ENCODE measurements around the gene NSMCE3.
"Not testable (repeated sequence)": the region's sequence is repeated elsewhere in the genome, so short reads cannot be mapped to it uniquely, and the experiment has no call there.

NSMCE3 gene

GRCh38 chr15:29242456-29243242, 27.0 kb downstream of the NSMCE3 start:
- Histone ChIP-seq H3K27me3 (ENCODE audit: control insufficient read depth in 1 of 2, insufficient read depth in 2 of 2, low read length in 2 of 2) (no peaks in the 10 kb centered on the region), H3K36me3 (ENCODE audit: control insufficient read depth in 2 of 2, insufficient read depth in 2 of 2, low read length in 2 of 2) (no peaks in the 10 kb centered on the region), H3K9ac (ENCODE audit: low read length in 2 of 2) (no peak overlapping the region), H3K4me1 (ENCODE audit: control insufficient read depth, insufficient read depth, low read length) (no peaks in the 10 kb centered on the region), H3K9me3 (ENCODE audit: control insufficient read depth in 2 of 2, low read length in 2 of 2) (no peaks in the 10 kb centered on the region), H3K27ac (ENCODE audit: low read length) (no peak overlapping the region), H3K4me3 (ENCODE audit: low read length in 2 of 2) (no peak overlapping the region)

DNA sequence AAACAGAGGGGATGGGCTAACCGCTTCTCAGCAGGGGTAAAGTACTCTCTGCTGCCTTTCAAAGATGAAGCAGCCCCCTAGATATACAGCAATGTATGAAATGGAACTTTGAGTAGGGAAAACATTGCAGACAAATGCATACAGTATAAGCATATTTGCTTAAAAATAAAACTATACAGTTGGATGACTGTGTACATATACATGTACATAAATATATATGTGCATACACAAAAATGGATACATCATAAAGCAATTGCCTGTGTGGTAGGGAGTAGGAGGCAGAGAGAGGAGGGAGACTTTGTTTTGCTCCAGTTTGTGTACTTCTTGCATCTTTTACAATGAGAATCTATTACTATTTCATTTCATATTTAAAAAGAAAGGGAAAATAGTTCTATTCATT, 28.4 kb downstream of the NSMCE3 start:
- Histone ChIP-seq H3K4me3 (ENCODE audit: low read length in 2 of 2) (no peak overlapping the region), H3K27ac (ENCODE audit: low read length) (no peak overlapping the region), H3K4me1 (ENCODE audit: control insufficient read depth, insufficient read depth, low read length) (no peaks in the 10 kb centered on the region), H3K9me3 (ENCODE audit: control insufficient read depth in 2 of 2, low read length in 2 of 2) (no peaks in the 10 kb centered on the region), H3K36me3 (ENCODE audit: control insufficient read depth in 2 of 2, insufficient read depth in 2 of 2, low read length in 2 of 2) (no peaks in the 10 kb centered on the region), H3K9ac (ENCODE audit: low read length in 2 of 2) (no peak overlapping the region), H3K27me3 (ENCODE audit: control insufficient read depth in 1 of 2, insufficient read depth in 2 of 2, low read length in 2 of 2) (no peaks in the 10 kb centered on the region)

- Histone ChIP-seq H3K27ac (ENCODE audit: low read length) (no peak overlapping the region), H3K9ac (ENCODE audit: low read length in 2 of 2) (no peak overlapping the region), H3K36me3 (ENCODE audit: control insufficient read depth in 2 of 2, insufficient read depth in 2 of 2, low read length in 2 of 2) (no peaks in the 10 kb centered on the region), H3K9me3 (ENCODE audit: control insufficient read depth in 2 of 2, low read length in 2 of 2) (peaks cover 0 to 3% of the 10 kb centered on the region in 2 donors), H3K4me3 (ENCODE audit: low read length in 2 of 2) (no peak overlapping the region), H3K4me1 (ENCODE audit: control insufficient read depth, insufficient read depth, low read length) (no peaks in the 10 kb centered on the region), H3K27me3 (ENCODE audit: control insufficient read depth in 1 of 2, insufficient read depth in 2 of 2, low read length in 2 of 2) (no peaks in the 10 kb centered on the region)
Measured at GRCh38 chr15:29239395-29239794, 30.2 kb downstream of the NSMCE3 start.

DNA sequence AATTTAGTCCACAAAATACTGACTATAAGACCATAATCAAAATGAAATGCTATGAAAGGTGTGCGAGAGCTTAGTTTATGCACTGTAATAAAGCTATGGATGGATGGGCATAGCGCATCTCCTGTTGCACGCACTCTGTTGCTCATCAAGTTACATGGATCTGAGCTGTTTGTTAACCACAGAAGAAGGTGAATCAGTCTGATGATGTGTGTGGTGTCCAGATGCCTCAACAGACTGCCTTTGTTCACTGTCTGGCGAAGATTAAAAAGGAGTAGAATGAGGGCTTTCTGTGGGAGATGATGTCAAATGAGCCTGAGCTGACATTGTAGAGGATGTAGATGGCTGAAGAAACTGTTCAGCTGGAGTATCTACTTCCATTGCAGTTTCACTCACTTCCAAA, 36.1 kb downstream of the NSMCE3 start:
- H3K9me3 ChIP-seq (ENCODE audit: control insufficient read depth in 2 of 2, low read length in 2 of 2), result peaks cover 0 to 3% of the 10 kb centered on the region in 2 donors
- H3K36me3 ChIP-seq (ENCODE audit: control insufficient read depth in 2 of 2, insufficient read depth in 2 of 2, low read length in 2 of 2), result no peaks in the 10 kb centered on the region
- no peak overlapping the region for H3K9ac ChIP-seq (ENCODE audit: low read length in 2 of 2)
- H3K4me3 ChIP-seq (ENCODE audit: low read length in 2 of 2), result no peak overlapping the region
- H3K27ac ChIP-seq (ENCODE audit: low read length), result no peak overlapping the region
- H3K27me3 ChIP-seq (ENCODE audit: control insufficient read depth in 1 of 2, insufficient read depth in 2 of 2, low read length in 2 of 2), result no peaks in the 10 kb centered on the region
- no peaks in the 10 kb centered on the region for H3K4me1 ChIP-seq (ENCODE audit: control insufficient read depth, insufficient read depth, low read length)

DNA sequence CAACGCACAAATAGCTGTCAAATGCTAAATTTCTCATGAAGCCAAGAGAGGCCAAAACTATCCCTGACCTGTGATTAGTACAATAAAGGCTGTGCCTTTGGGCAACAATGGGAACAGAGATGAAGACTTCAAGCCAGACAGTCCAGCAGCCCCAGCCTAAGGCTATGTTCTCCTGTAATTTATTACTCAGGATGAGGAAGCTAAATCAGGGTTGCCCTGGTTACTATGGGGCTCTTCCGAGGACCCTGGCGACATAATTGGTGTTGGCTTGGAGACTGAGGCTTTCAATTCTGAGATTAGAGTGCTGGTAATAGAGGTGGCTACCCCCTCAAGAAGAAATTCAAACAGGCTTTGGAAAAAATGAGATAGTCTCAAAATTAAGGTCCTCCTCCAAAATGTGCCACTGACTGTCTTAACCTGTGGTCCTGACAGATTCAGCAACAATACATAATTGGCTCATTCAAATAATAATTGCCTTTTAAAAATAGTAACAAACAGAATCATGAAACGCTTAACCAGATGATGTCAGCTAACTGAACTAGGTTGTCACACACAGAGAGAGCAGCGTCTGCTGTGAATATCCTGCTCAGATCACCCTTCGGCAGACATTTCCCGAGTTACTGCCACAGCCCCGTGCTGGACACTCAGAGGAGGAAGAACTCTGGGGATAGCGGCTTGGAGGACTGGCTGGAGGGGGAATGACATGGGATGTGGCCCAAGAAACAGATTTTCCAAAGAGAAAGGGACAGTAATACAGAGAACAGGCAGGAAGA, 43.0 kb downstream of the NSMCE3 start:
- Histone ChIP-seq H3K27ac (ENCODE audit: low read length) (no peak overlapping the region), H3K9me3 (ENCODE audit: control insufficient read depth in 2 of 2, low read length in 2 of 2) (no peaks in the 10 kb centered on the region), H3K27me3 (ENCODE audit: control insufficient read depth in 1 of 2, insufficient read depth in 2 of 2, low read length in 2 of 2) (no peaks in the 10 kb centered on the region), H3K9ac (ENCODE audit: low read length in 2 of 2) (no peak overlapping the region), H3K36me3 (ENCODE audit: control insufficient read depth in 2 of 2, insufficient read depth in 2 of 2, low read length in 2 of 2) (no peaks in the 10 kb centered on the region), H3K4me3 (ENCODE audit: low read length in 2 of 2) (no peak overlapping the region), H3K4me1 (ENCODE audit: control insufficient read depth, insufficient read depth, low read length) (no peaks in the 10 kb centered on the region)

- no peak overlapping the region for H3K27ac ChIP-seq (ENCODE audit: low read length)
- H3K4me3 ChIP-seq (ENCODE audit: low read length in 2 of 2), result no peak overlapping the region
- no peaks in the 10 kb centered on the region for H3K27me3 ChIP-seq (ENCODE audit: control insufficient read depth in 1 of 2, insufficient read depth in 2 of 2, low read length in 2 of 2)
- no peaks in the 10 kb centered on the region for H3K9me3 ChIP-seq (ENCODE audit: control insufficient read depth in 2 of 2, low read length in 2 of 2)
- H3K9ac ChIP-seq (ENCODE audit: low read length in 2 of 2), result no peak overlapping the region
- H3K4me1 ChIP-seq (ENCODE audit: control insufficient read depth, insufficient read depth, low read length), result no peaks in the 10 kb centered on the region
- no peaks in the 10 kb centered on the region for H3K36me3 ChIP-seq (ENCODE audit: control insufficient read depth in 2 of 2, insufficient read depth in 2 of 2, low read length in 2 of 2)
Measured at GRCh38 chr15:29225534-29226234, 43.9 kb downstream of the NSMCE3 start.

DNA sequence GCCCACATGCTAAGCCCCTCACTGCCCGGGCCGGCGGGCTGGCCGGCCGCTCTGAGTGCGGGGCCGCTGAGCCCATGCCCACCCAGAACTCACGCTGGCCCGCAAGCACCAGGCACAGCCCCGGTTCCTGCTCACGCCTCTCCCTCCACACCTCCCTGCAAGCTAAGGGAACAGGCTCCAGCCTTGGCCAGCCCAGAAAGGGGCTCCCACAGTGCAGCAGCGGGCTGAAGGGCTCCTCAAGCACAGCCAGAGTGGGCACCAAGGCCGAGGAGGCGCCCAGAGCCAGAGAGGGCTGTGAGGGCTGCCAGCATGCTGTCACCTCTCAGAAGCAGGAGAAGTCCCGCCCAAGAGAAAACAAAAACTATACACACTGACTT, 44.6 kb downstream of the NSMCE3 start:
- H3K9me3 ChIP-seq (ENCODE audit: control insufficient read depth in 2 of 2, low read length in 2 of 2); H3K27ac ChIP-seq (ENCODE audit: low read length): not testable (repeated sequence)

GRCh38 chr15:29224235-29224986, 45.2 kb downstream of the NSMCE3 start:
- H3K9ac ChIP-seq (ENCODE audit: low read length in 2 of 2); H3K4me1 ChIP-seq (ENCODE audit: control insufficient read depth, insufficient read depth, low read length); H3K36me3 ChIP-seq (ENCODE audit: control insufficient read depth in 2 of 2, insufficient read depth in 2 of 2, low read length in 2 of 2); H3K4me3 ChIP-seq (ENCODE audit: low read length in 2 of 2); H3K9me3 ChIP-seq (ENCODE audit: control insufficient read depth in 2 of 2, low read length in 2 of 2); H3K27ac ChIP-seq (ENCODE audit: low read length); H3K27me3 ChIP-seq (ENCODE audit: control insufficient read depth in 1 of 2, insufficient read depth in 2 of 2, low read length in 2 of 2): not testable (repeated sequence)

More for the DNA sequence above, 44.6 kb downstream of the NSMCE3 start:
- not testable (repeated sequence) for H3K4me1 ChIP-seq (ENCODE audit: control insufficient read depth, insufficient read depth, low read length); H3K27me3 ChIP-seq (ENCODE audit: control insufficient read depth in 1 of 2, insufficient read depth in 2 of 2, low read length in 2 of 2); H3K36me3 ChIP-seq (ENCODE audit: control insufficient read depth in 2 of 2, insufficient read depth in 2 of 2, low read length in 2 of 2); H3K4me3 ChIP-seq (ENCODE audit: low read length in 2 of 2); H3K9ac ChIP-seq (ENCODE audit: low read length in 2 of 2)

- no peak overlapping the region for H3K27ac ChIP-seq (ENCODE audit: low read length)
- H3K9ac ChIP-seq (ENCODE audit: low read length in 2 of 2), result no peak overlapping the region
- no peak overlapping the region for H3K4me3 ChIP-seq (ENCODE audit: low read length in 2 of 2)
- H3K9me3 ChIP-seq (ENCODE audit: control insufficient read depth in 2 of 2, low read length in 2 of 2), result no peaks in the 10 kb centered on the region
- no peaks in the 10 kb centered on the region for H3K36me3 ChIP-seq (ENCODE audit: control insufficient read depth in 2 of 2, insufficient read depth in 2 of 2, low read length in 2 of 2)
- no peaks in the 10 kb centered on the region for H3K27me3 ChIP-seq (ENCODE audit: control insufficient read depth in 1 of 2, insufficient read depth in 2 of 2, low read length in 2 of 2)
- H3K4me1 ChIP-seq (ENCODE audit: control insufficient read depth, insufficient read depth, low read length), result no peaks in the 10 kb centered on the region
Measured at GRCh38 chr15:29223640-29224039, 46.0 kb downstream of the NSMCE3 start.

DNA sequence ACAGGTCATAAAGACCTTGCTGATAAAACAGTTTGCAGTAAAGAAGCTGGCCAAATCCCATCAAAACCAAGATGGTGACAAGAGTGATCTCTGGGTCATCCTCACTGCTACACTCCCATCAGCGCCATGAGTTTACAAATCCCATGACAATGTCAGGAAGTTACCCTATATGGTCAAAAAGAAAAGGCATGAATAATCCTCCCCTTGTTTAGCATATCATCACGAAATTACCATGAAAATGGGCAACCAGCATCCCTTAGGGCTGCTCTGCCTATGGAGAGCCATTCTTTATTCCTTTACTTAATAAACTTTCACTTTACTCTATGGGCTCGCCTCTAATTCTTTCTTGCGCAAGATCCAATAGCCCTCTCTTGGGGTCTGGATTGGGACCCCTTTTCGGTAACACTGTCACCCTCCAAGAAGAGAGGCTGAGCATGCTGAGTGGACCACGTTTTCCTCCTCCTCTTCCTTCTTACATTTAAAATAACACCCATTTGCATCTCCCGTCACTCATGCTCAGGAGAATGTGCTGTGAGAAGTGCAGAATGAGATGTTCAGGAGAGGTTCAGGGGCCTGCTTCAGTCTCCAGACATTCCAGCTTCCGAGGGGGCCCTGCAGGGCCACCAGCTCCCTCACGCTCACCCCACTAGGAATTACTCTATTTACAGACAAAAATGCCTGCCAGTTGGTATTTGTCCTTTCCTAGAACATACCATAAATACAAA, 47.3 kb downstream of the NSMCE3 start:
- Histone ChIP-seq H3K9me3 (ENCODE audit: control insufficient read depth in 2 of 2, low read length in 2 of 2) (no peaks in the 10 kb centered on the region), H3K27ac (ENCODE audit: low read length) (no peak overlapping the region), H3K4me1 (ENCODE audit: control insufficient read depth, insufficient read depth, low read length) (no peaks in the 10 kb centered on the region), H3K4me3 (ENCODE audit: low read length in 2 of 2) (no peak overlapping the region), H3K9ac (ENCODE audit: low read length in 2 of 2) (no peak overlapping the region), H3K27me3 (ENCODE audit: control insufficient read depth in 1 of 2, insufficient read depth in 2 of 2, low read length in 2 of 2) (no peaks in the 10 kb centered on the region), H3K36me3 (ENCODE audit: control insufficient read depth in 2 of 2, insufficient read depth in 2 of 2, low read length in 2 of 2) (no peaks in the 10 kb centered on the region)

All from stomach smooth muscle (tissue), 2 donors.